HCT116 (cell line): ENCODE results near the gene SPG11. TPM values are rescaled to one million over a fixed set of nuclear protein-coding genes. Genes with fewer than 3 reads are reported as not detected.

Source experiments
- ATAC-seq: fragments of 200-7000 bp; cut with Tn5 transposase; 2 replicates; pipeline ENCODE4 v1.9.1; 2020; ENCODE audit warnings: mild to moderate bottlenecking, moderate library complexity
- BruUV-seq: library from RNA; stranded (reverse); fragments of 400-500 nt; replicated peaks from 2 replicates; lab custom pipeline; 2021; lab: Mats Ljungman, UMichigan
- CTCF ChIA-PET: fragments of 300-600 bp; sonication (Branson Sonifier 250); formaldehyde crosslinking; loops from one replicate; lab custom pipeline; 2021; ENCODE audit warnings: antibody characterized with exemption; lab: Charles Lee
- POLR2A ChIA-PET: fragments of 300-600, 350-600 bp; sonication (Branson Sonifier 250); formaldehyde crosslinking; loops from one replicate; lab custom pipeline; 2021; ENCODE audit warnings: antibody characterized with exemption; lab: Charles Lee
- RAD21 ChIA-PET, 2 experiments: fragments of 300-600 bp; sonication (Branson Sonifier 250); formaldehyde crosslinking; loops; one replicate each; lab custom pipeline; 2023; ENCODE audit warnings: low total read pairs in 2 of 2; ENCODE audit not compliant: uncharacterized antibody in 2 of 2, unreplicated experiment in 2 of 2, low non-redundant PET in 1 of 2; lab: Charles Lee
- DNase-seq: peaks from one replicate; pipeline ENCODE4 v3.0.0-alpha.2; 2010; ENCODE audit warnings: low read depth, low spot score
- H2AFZ ChIP-seq: fragments of 200-600 bp; shearing (Covaris generic), sonication (generic); 2 replicates; pipeline ENCODE4 v1.6.1; 2017; ENCODE audit warnings: low read depth, mixed run types, mixed read lengths, antibody characterized with exemption, low read length; ENCODE audit not compliant: poor library complexity, severe bottlenecking
- H3K27ac ChIP-seq: 2 replicates; pipeline ENCODE4 v1.5.1; 2012; ENCODE audit warnings: low read depth, low read length
- H3K27me3 ChIP-seq: fragments of 200-600 bp; sonication (generic); 2 replicates; pipeline ENCODE4 v1.6.1; 2016; ENCODE audit warnings: mixed run types, low read length, mixed read lengths; ENCODE audit not compliant: insufficient read depth
- H3K36me3 ChIP-seq, 2 experiments: fragments of 200-500 bp in 1 of 2; fragments of 200-600 bp in 1 of 2; sonication (Bioruptor generic) in 1 of 2; sonication (generic) in 1 of 2; 2 replicates each; pipeline versions ENCODE4 v1.5.1 to v1.6.1; 2014 to 2016; ENCODE audit warnings: low read length in 2 of 2, inconsistent platforms in 1 of 2, mixed read lengths in 1 of 2, mixed run types in 1 of 2; ENCODE audit not compliant: insufficient read depth in 2 of 2, control insufficient read depth in 1 of 2
- H3K4me1 ChIP-seq, 2 experiments: fragments of 200-600 bp in 1 of 2; sonication (generic) in 1 of 2; 2 replicates each; pipeline versions ENCODE4 v1.5.1 to v1.6.1; 2012 to 2017; ENCODE audit warnings: low read length in 2 of 2, inconsistent platforms in 1 of 2, mild to moderate bottlenecking in 1 of 2, mixed read lengths in 1 of 2, mixed run types in 1 of 2, moderate library complexity in 1 of 2; ENCODE audit not compliant: insufficient read depth in 2 of 2, control insufficient read depth in 1 of 2
- H3K4me2 ChIP-seq: fragments of 200-600 bp; sonication (generic); 2 replicates; pipeline ENCODE4 v1.6.1; 2017; ENCODE audit warnings: mixed run types, low read length, mixed read lengths
- H3K4me3 ChIP-seq, 2 experiments: fragments of 200-600 bp in 1 of 2; sonication (generic) in 1 of 2; replicated peaks in 1 of 2; 2 replicates each; pipeline ENCODE4 v1.5.1; 2011 to 2016; ENCODE audit warnings: low read length in 2 of 2, control low read depth in 1 of 2, low read depth in 1 of 2, mild to moderate bottlenecking in 1 of 2, mixed read lengths in 1 of 2, mixed run types in 1 of 2
- H3K79me2 ChIP-seq: fragments of 200-600 bp; sonication (generic); 2 replicates; pipeline ENCODE4 v1.6.1; 2017; ENCODE audit warnings: mild to moderate bottlenecking, mixed run types, low read length, moderate library complexity, mixed read lengths; ENCODE audit not compliant: insufficient read depth
- H3K9ac ChIP-seq: fragments of 200-600 bp; sonication (generic); 2 replicates; pipeline ENCODE4 v1.6.1; 2016; ENCODE audit warnings: low read length, mixed read lengths
- H3K9me2 ChIP-seq: fragments of 200-600 bp; sonication (generic), shearing (Covaris generic); 2 replicates; pipeline ENCODE4 v1.6.1; 2017; ENCODE audit warnings: mixed run types, mild to moderate bottlenecking, moderate library complexity; ENCODE audit not compliant: insufficient read depth
- H3K9me3 ChIP-seq, 2 experiments: fragments of 200-500 bp in 1 of 2; fragments of 200-600 bp in 1 of 2; sonication (Bioruptor generic) in 1 of 2; sonication (generic) in 1 of 2; 2 replicates each; pipeline ENCODE4 v1.6.1; 2014 to 2017; ENCODE audit warnings: low read length in 2 of 2, mixed read lengths in 2 of 2, inconsistent platforms in 1 of 2, low read depth in 1 of 2, mild to moderate bottlenecking in 1 of 2, mixed run types in 1 of 2, moderate library complexity in 1 of 2; ENCODE audit not compliant: control insufficient read depth in 1 of 2, insufficient read depth in 1 of 2
- H4K20me1 ChIP-seq: fragments of 200-600 bp; sonication (generic), shearing (Covaris generic); 2 replicates; pipeline ENCODE4 v1.6.1; 2017; ENCODE audit warnings: mixed run types, mild to moderate bottlenecking, moderate library complexity; ENCODE audit not compliant: insufficient read depth
- CBX3 ChIP-seq: IDR thresholded peaks from 2 replicates; pipeline ENCODE4 v1.6.1; 2012; ENCODE audit warnings: low read depth
- CEBPB ChIP-seq: IDR thresholded peaks from 2 replicates; pipeline ENCODE4 v1.6.1; 2012; ENCODE audit warnings: low read depth
- CTCF ChIP-seq, 3 experiments: fragments of 200-600 bp in 1 of 3; sonication (generic) in 1 of 3; IDR thresholded peaks in 2 of 3; conservative IDR thresholded peaks in 1 of 3; 2 replicates each; pipeline ENCODE4 v1.5.1; 2012 to 2017; ENCODE audit warnings: low read depth in 2 of 3, low read length in 2 of 3, antibody characterized with exemption in 1 of 3, borderline replicate concordance in 1 of 3, control low read depth in 1 of 3, mild to moderate bottlenecking in 1 of 3, mixed read lengths in 1 of 3, mixed run types in 1 of 3, moderate library complexity in 1 of 3; ENCODE audit not compliant: insufficient read depth in 1 of 3
- EGR1 ChIP-seq: IDR thresholded peaks from 2 replicates; pipeline ENCODE4 v1.6.1; 2012; ENCODE audit warnings: low read depth
- ELF1 ChIP-seq: IDR thresholded peaks from 2 replicates; pipeline ENCODE4 v1.6.1; 2012; ENCODE audit warnings: low read depth, borderline replicate concordance
- EZH2 ChIP-seq: fragments of 200-600 bp; sonication (generic); IDR thresholded peaks from 2 replicates; pipeline ENCODE4 v1.6.1; 2017; ENCODE audit warnings: antibody characterized with exemption, mixed run types
- EZH2phosphoT487 ChIP-seq: fragments of 200-600 bp; IDR thresholded peaks from 2 replicates; pipeline ENCODE4 v1.6.1; 2018; ENCODE audit warnings: antibody characterized with exemption, borderline replicate concordance
- JUND ChIP-seq: IDR thresholded peaks from 2 replicates; pipeline ENCODE4 v1.6.1; 2012
- POLR2AphosphoS5 ChIP-seq: IDR thresholded peaks from 2 replicates; pipeline ENCODE4 v1.6.1; 2011; ENCODE audit warnings: mild to moderate bottlenecking, low read depth, low read length, moderate library complexity
- RAD21 ChIP-seq: IDR thresholded peaks from 2 replicates; pipeline ENCODE4 v1.6.1; 2012; ENCODE audit warnings: low read depth, mild to moderate bottlenecking
- SIN3A ChIP-seq: IDR thresholded peaks from 2 replicates; pipeline ENCODE4 v1.6.1; 2012; ENCODE audit warnings: low read depth
- SP1 ChIP-seq: IDR thresholded peaks from 2 replicates; pipeline ENCODE4 v1.6.1; 2012; ENCODE audit warnings: low read depth
- SRF ChIP-seq: IDR thresholded peaks from 2 replicates; pipeline ENCODE4 v1.6.1; 2012; ENCODE audit warnings: low read depth
- YY1 ChIP-seq: IDR thresholded peaks from 2 replicates; pipeline ENCODE4 v1.6.1; 2011; ENCODE audit warnings: low read length, low read depth, moderate library complexity, mild to moderate bottlenecking; ENCODE audit not compliant: insufficient replicate concordance; ENCODE audit errors: extremely low read depth
- ZFX ChIP-seq: fragments of 450-650 bp; IDR thresholded peaks from 2 replicates; pipeline ENCODE4 v1.6.1; 2017
- ZNF274 ChIP-seq: fragments of 200-500 bp; sonication (Bioruptor generic); IDR thresholded peaks from 2 replicates; pipeline ENCODE4 v1.6.1; 2014; ENCODE audit warnings: mild to moderate bottlenecking, low read depth, low read length, inconsistent platforms
- intact Hi-C: fragments of 100-400 bp; cut with micrococcal nuclease; formaldehyde crosslinking; loops from 2 replicates; pipeline ENCODE4 v1.10.0; 2022
- total RNA-seq: library from RNA; stranded (reverse); gene quantifications from one replicate; pipeline ENCODE4 v1.2.1, GENCODE V29; 2021; ENCODE audit not compliant: unreplicated experiment
- TF ChIP-seq, protein P1 (sequence below): IDR thresholded peaks from 2 replicates; pipeline ENCODE4 v1.6.1; 2012; ENCODE audit warnings: low read depth
- TF ChIP-seq, protein P2 (sequence below): IDR thresholded peaks from 2 replicates; pipeline ENCODE4 v1.6.1; 2012

Gene SPG11
- total RNA-seq, 1 experiment from 2014 or later = 34.8 TPM

- no peak overlapping the region for H3K4me3 ChIP-seq
- CTCF ChIA-PET = no interaction called here
- no peak for TF ChIP-seq ELF1
- TF ChIP-seq EGR1 = no peak
- TF ChIP-seq EZH2phosphoT487 = no peak
- TF ChIP-seq, protein P1, sequence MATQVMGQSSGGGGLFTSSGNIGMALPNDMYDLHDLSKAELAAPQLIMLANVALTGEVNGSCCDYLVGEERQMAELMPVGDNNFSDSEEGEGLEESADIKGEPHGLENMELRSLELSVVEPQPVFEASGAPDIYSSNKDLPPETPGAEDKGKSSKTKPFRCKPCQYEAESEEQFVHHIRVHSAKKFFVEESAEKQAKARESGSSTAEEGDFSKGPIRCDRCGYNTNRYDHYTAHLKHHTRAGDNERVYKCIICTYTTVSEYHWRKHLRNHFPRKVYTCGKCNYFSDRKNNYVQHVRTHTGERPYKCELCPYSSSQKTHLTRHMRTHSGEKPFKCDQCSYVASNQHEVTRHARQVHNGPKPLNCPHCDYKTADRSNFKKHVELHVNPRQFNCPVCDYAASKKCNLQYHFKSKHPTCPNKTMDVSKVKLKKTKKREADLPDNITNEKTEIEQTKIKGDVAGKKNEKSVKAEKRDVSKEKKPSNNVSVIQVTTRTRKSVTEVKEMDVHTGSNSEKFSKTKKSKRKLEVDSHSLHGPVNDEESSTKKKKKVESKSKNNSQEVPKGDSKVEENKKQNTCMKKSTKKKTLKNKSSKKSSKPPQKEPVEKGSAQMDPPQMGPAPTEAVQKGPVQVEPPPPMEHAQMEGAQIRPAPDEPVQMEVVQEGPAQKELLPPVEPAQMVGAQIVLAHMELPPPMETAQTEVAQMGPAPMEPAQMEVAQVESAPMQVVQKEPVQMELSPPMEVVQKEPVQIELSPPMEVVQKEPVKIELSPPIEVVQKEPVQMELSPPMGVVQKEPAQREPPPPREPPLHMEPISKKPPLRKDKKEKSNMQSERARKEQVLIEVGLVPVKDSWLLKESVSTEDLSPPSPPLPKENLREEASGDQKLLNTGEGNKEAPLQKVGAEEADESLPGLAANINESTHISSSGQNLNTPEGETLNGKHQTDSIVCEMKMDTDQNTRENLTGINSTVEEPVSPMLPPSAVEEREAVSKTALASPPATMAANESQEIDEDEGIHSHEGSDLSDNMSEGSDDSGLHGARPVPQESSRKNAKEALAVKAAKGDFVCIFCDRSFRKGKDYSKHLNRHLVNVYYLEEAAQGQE = no peak
- TF ChIP-seq POLR2AphosphoS5 = no peak
- TF ChIP-seq SRF = no peak
- no peak for TF ChIP-seq CTCF (IDR thresholded peaks at IDR 0.05 in 2 of 3, conservative IDR thresholded peaks at IDR 0.05 in 1 of 3; ENCODE audit: borderline replicate concordance in 1 of 3, insufficient read depth in 1 of 3, low read depth in 2 of 3, low read length in 2 of 3)
- TF ChIP-seq CEBPB = no peak
- no peak for TF ChIP-seq RAD21
- TF ChIP-seq SP1 = no peak
- TF ChIP-seq, protein P2, sequence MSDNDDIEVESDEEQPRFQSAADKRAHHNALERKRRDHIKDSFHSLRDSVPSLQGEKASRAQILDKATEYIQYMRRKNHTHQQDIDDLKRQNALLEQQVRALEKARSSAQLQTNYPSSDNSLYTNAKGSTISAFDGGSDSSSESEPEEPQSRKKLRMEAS = no peak
- no peak for TF ChIP-seq ZFX
- TF ChIP-seq ZNF274 = no peak
- TF ChIP-seq SIN3A = no peak
- no peak for TF ChIP-seq EZH2
- TF ChIP-seq YY1 = no peak
- TF ChIP-seq JUND = no peak
- no peak for TF ChIP-seq CBX3
- no peak overlapping the region for H3K27ac ChIP-seq
- DNase-seq (no peak), ATAC-seq (no peak)
- BruUV-seq = no TSS peak
- H3K79me2 ChIP-seq = no peaks in the 10 kb centered on the region
- H4K20me1 ChIP-seq = no peaks in the 10 kb centered on the region; the same call in 1 of the 2 replicates
- no peaks in the 10 kb centered on the region for H3K27me3 ChIP-seq
- no peak overlapping the region for H2AFZ ChIP-seq
- peaks cover 21 to 26% of the 10 kb centered on the region in 2 experiments for H3K36me3 ChIP-seq
- H3K9ac ChIP-seq = no peak overlapping the region
- no peaks in the 10 kb centered on the region for H3K9me3 ChIP-seq
- H3K4me2 ChIP-seq = no peak overlapping the region
- RAD21 ChIA-PET = no interaction called here
- no peaks in the 10 kb centered on the region for H3K9me2 ChIP-seq
- H3K4me1 ChIP-seq = no peaks in the 10 kb centered on the region
- POLR2A ChIA-PET = no interaction called here
- intact Hi-C loops = no loop called here
These were observed 56.7 kb downstream of the SPG11 start for GRCh38 chr15:44606740-44607139.
